Spleen (tissue), 11 donors: ENCODE data around the gene C16orf82. TPM values are rescaled to one million over a fixed set of nuclear protein-coding genes. Genes with fewer than 3 reads are reported as not detected.

Source experiments
- DNase-seq: peaks from one replicate; pipeline ENCODE4 v3.0.0-alpha.2; 2020
- H3K27ac ChIP-seq, 8 donors: fragments of 200-600 bp; sonication (generic) in 7 of 8; 1 replicate in 4 of 8; 2 replicates in 4 of 8; pipeline versions ENCODE4 v1.5.0 to v1.8.0; 2016 to 2021; ENCODE audit warnings: inconsistent platforms in 4 of 8, mild to moderate bottlenecking in 4 of 8, moderate library complexity in 1 of 8
- H3K27me3 ChIP-seq, 7 donors: fragments of 200-600 bp; sonication (generic) in 6 of 7; replicated peaks in 1 of 7; 1 replicate in 4 of 7; 2 replicates in 3 of 7; pipeline versions ENCODE4 v1.5.0 to v1.8.0; 2016 to 2021; ENCODE audit warnings: inconsistent platforms in 3 of 7, mild to moderate bottlenecking in 1 of 7
- H3K36me3 ChIP-seq, 6 donors: fragments of 200-600 bp; sonication (generic) in 5 of 6; 1 replicate in 4 of 6; 2 replicates in 2 of 6; pipeline versions ENCODE4 v1.5.0 to v1.8.0; 2016 to 2021; ENCODE audit warnings: inconsistent platforms in 2 of 6
- H3K4me1 ChIP-seq, 6 donors: fragments of 200-600 bp; sonication (generic) in 5 of 6; 1 replicate in 3 of 6; 2 replicates in 3 of 6; pipeline versions ENCODE4 v1.5.0 to v1.8.0; 2016 to 2021; ENCODE audit warnings: inconsistent platforms in 3 of 6
- H3K4me3 ChIP-seq, 8 donors: fragments of 200-600 bp; sonication (generic) in 7 of 8; 1 replicate in 4 of 8; 2 replicates in 4 of 8; pipeline versions ENCODE4 v1.5.0 to v1.8.0; 2016 to 2021; ENCODE audit warnings: inconsistent platforms in 4 of 8, mild to moderate bottlenecking in 4 of 8, moderate library complexity in 2 of 8
- H3K9me3 ChIP-seq, 8 donors: fragments of 200-600 bp; sonication (generic) in 7 of 8; 1 replicate in 4 of 8; 2 replicates in 4 of 8; pipeline versions ENCODE4 v1.5.0 to v1.8.0; 2016 to 2021; ENCODE audit warnings: inconsistent platforms in 4 of 8
- POLR2A ChIP-seq, 3 donors: fragments of 450-650 bp; IDR thresholded peaks; one replicate each; pipeline ENCODE4 v1.5.1; 2017; ENCODE audit warnings: antibody characterized with exemption in 3 of 3, mild to moderate bottlenecking in 1 of 3
- POLR2AphosphoS5 ChIP-seq, 3 donors: sonication (generic); formaldehyde crosslinking; IDR thresholded peaks; one replicate each; pipeline ENCODE4 v1.5.1; 2017; ENCODE audit warnings: antibody characterized with exemption in 3 of 3
- WGBS, 5 donors: extraction: QIAGEN DNeasy Blood & Tissue Kit in 3 of 5; methylation state at CpG; one replicate each; pipeline versions ENCODE4 v1.1.5 to v1.1.7; 2013 to 2018; 5-methylcytosine and 5-hydroxymethylcytosine counted together
- intact Hi-C: fragments of 100-400 bp; cut with DNase I; formaldehyde crosslinking; loops from one replicate; pipeline ENCODE4 v1.15.0; 2023; ENCODE audit warnings: low total_unique reads
- polyA plus RNA-seq, 3 donors: library from polyadenylated mRNA; stranded (reverse); fragments of 200-250 nt; gene quantifications; one replicate each; pipeline ENCODE4 v1.2.1, GENCODE V29; 2013
- total RNA-seq, 7 donors: library from RNA; depleted of rRNA in 3 of 7; stranded (reverse); fragments of >200 nt in 3 of 7; fragmentation: NEBNext Ultra II Directional in 4 of 7; extraction: Animal tissue kit (Norgen Biotek cat#: 25700) in 4 of 7; gene quantifications; one replicate each; pipeline versions ENCODE4 v1.1.0 to v1.2.1, GENCODE V29; 2016 to 2021
- TF ChIP-seq, protein P1 (sequence below), 11 experiments: fragments of 200-600 bp in 7 of 11; fragments of 450-650 bp in 4 of 11; sonication (generic) in 4 of 11; IDR thresholded peaks in 8 of 11; conservative IDR thresholded peaks in 3 of 11; 1 replicate in 7 of 11; 2 replicates in 4 of 11; pipeline versions ENCODE4 v1.4.0 to v1.8.0; 2016 to 2021; ENCODE audit warnings: antibody characterized with exemption in 11 of 11, inconsistent platforms in 4 of 11, mild to moderate bottlenecking in 1 of 11
- donor health status: healthy with polysubstance abuse.
- donor health status: DM: no; HTN: no; CAD: no; lungs with moderate emphysema.
- donor health status: DM: no; HTN: no; CAD: no.
- donor health status: Bipolar disorder and iron deficiency.
- donor health status: healthy.
- donor health status: DM: no; HTN: no; CAD: no.
- donor health status: DM: yes; HTN: yes; CAD: no.

The C16orf82 gene
- total and polyA plus RNA-seq, 10 donors = not detected

DNA sequence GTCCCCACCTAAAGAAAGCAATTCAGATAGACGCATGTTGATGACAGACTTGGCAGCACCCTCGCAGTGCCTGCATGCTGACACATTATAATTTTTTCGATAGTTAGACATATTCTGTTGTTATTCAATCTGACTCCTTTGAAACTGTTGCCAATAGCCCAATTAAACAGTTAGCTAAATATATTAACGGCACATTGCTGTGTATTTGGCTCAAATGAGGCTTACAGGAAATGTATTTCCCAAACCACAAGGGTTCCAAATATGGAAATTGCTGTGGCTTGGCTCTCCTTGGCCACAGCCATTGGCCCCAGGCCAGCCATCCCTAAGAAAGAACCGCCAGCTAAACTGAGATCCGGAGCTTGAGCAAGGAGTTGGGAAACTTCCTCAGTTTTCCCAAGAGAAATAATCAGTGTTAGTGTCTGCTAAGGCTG, 31.1 kb downstream of the C16orf82 start:
- H3K27me3 ChIP-seq = peaks cover 0 to 17% (median 0%) of the 10 kb centered on the region in 7 donors
- TF ChIP-seq POLR2A (IDR thresholded peaks at IDR 0.05) (no peak), POLR2AphosphoS5 (IDR thresholded peaks at IDR 0.05) (no peak)
- TF ChIP-seq, protein P1, sequence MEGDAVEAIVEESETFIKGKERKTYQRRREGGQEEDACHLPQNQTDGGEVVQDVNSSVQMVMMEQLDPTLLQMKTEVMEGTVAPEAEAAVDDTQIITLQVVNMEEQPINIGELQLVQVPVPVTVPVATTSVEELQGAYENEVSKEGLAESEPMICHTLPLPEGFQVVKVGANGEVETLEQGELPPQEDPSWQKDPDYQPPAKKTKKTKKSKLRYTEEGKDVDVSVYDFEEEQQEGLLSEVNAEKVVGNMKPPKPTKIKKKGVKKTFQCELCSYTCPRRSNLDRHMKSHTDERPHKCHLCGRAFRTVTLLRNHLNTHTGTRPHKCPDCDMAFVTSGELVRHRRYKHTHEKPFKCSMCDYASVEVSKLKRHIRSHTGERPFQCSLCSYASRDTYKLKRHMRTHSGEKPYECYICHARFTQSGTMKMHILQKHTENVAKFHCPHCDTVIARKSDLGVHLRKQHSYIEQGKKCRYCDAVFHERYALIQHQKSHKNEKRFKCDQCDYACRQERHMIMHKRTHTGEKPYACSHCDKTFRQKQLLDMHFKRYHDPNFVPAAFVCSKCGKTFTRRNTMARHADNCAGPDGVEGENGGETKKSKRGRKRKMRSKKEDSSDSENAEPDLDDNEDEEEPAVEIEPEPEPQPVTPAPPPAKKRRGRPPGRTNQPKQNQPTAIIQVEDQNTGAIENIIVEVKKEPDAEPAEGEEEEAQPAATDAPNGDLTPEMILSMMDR (IDR thresholded peaks at IDR 0.05 in 8 of 11, conservative IDR thresholded peaks at IDR 0.05 in 3 of 11) = no peak
- H3K36me3 ChIP-seq = no peaks in the 10 kb centered on the region
- no peak overlapping the region for H3K27ac ChIP-seq
- WGBS, 5 donors = 41 to 55% (median 47%) methylated on average over 6 of the region's 6 CpGs
- no peak for DNase-seq
- intact Hi-C loops = no loop called here
- H3K4me1 ChIP-seq = no peaks in the 10 kb centered on the region
- H3K9me3 ChIP-seq = peaks cover 0 to 12% (median 2%) of the 10 kb centered on the region in 8 donors
- H3K4me3 ChIP-seq = no peak overlapping the region

- H3K27ac ChIP-seq = no peak overlapping the region
- no peaks in the 10 kb centered on the region for H3K4me1 ChIP-seq
- DNase-seq = no peak
- H3K27me3 ChIP-seq = peaks cover 0 to 16% (median 0%) of the 10 kb centered on the region in 7 donors
- 84 to 95% (median 88%) methylated on average over 3 of the region's 3 CpGs for WGBS, 5 donors
- TF ChIP-seq POLR2AphosphoS5 (IDR thresholded peaks at IDR 0.05) = no peak
- no peak for TF ChIP-seq POLR2A (IDR thresholded peaks at IDR 0.05)
- TF ChIP-seq, protein P1 (IDR thresholded peaks at IDR 0.05 in 8 of 11, conservative IDR thresholded peaks at IDR 0.05 in 3 of 11) = no peak
- intact Hi-C loops = no loop called here
- no peak overlapping the region for H3K4me3 ChIP-seq
- H3K36me3 ChIP-seq = no peaks in the 10 kb centered on the region
- H3K9me3 ChIP-seq = peaks cover 0 to 12% (median 2%) of the 10 kb centered on the region in 8 donors
Observed at GRCh38 chr16:27098366-27099049, 31.8 kb downstream of the C16orf82 start.

GRCh38 chr16:27102701-27103575, 36.2 kb downstream of the C16orf82 start:
- Histone ChIP-seq H3K9me3 (peaks cover 0 to 6% (median 0%) of the 10 kb centered on the region in 8 donors), H3K27ac (no peak overlapping the region), H3K4me3 (no peak overlapping the region), H3K4me1 (no peaks in the 10 kb centered on the region), H3K36me3 (no peaks in the 10 kb centered on the region), H3K27me3 (peaks cover 0 to 5% (median 0%) of the 10 kb centered on the region in 7 donors)
- intact Hi-C loops = loop anchor here (10.0 kb wide), 1 partner anchor 1268 kb away; no protein-coding TSS in a partner anchor
- TF ChIP-seq POLR2A (IDR thresholded peaks at IDR 0.05) (no peak), POLR2AphosphoS5 (IDR thresholded peaks at IDR 0.05) (no peak)
- TF ChIP-seq, protein P1 (IDR thresholded peaks at IDR 0.05 in 8 of 11, conservative IDR thresholded peaks at IDR 0.05 in 3 of 11) = no peak
- WGBS, 5 donors = 65 to 80% (median 75%) methylated on average over 7 to 11 of the region's 11 CpGs
- DNase-seq = no peak
